Activated gamma-delta T cell (primary cell): ENCODE results near the gene RASL12.
"Not testable (repeated sequence)": the region's sequence is repeated elsewhere in the genome, so short reads cannot be mapped to it uniquely, and the experiment has no call there.

Experiments used
- DNase-seq: peaks from one replicate; lab custom pipeline; 2025; lab: John Stamatoyannopoulos, UW

Gene RASL12

DNA sequence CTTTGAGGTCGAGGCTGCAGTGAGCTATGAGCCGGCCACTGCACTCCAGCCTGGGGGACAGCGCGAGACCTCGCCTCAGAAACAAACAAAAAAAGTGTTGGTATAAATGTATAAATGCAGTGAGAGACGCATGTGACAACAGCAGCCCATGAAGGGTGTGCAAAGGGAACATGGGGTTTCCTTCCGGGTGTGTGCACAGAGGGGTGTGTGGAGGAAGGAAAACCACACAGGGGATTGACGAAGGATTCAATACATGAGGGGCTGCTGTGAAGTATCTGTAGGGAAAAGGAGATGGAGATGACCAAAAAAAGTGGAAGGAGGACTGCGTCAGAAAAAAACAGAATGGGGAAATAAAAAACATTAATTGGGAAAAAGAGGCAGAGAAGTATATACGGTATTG lies 39.5 kb downstream of the RASL12 start:
- no peak for DNase-seq

DNA sequence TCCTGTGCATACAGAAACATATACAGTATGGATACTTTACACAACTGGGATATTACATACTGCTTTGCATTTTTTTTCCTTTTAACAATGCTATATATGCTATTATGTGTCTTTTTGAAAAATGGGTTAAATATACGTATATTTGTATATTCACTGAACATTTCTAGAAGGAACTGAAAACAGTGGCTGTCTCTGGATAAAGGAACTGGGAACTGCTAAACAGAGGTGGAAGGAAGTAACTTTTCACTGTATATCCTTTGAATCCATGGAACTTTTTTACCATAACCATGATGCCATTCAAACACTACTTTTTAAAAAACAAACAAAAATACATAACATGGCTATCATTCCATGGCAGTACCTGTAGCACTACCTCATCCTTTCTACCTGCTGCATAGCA lies 40.2 kb downstream of the RASL12 start:
- no peak for DNase-seq

DNA sequence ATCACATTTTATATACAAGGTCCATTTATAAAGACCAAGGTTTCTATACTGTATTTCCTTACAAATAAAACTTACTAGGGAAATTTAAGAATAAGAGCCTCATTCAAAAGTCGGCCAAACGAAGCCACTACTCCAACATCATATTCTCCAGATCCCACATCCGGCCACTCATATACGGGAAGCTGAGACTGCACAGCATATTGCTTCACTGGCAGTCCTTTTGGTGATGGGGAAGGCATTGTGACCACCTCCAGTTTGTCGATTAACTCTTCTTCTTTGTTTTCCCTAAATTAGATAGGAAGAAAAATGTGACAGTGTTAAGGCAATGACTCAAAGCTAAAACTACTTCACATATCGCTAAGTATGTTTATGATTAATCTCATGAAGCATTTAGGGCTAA lies 41.0 kb downstream of the RASL12 start:
- no peak for DNase-seq

DNA sequence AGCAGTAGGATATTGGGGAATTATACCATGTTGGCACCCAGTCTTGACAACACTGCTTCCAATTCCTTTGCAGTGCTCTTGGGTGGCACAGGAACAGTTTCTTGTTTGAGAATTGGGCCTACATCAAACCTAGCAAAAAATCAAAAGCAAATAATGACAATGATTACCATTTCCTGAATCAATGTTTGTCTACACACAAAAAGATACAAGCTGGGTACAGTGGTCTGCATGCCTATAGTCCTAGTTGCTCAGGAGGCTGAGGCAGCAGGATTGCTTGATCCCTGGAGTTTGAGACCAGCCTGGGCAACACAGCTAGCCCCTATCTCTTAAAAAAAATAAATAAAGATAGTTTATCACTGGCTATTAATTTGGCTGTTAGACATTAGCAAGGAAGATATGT lies 46.3 kb downstream of the RASL12 start:
- DNase-seq: no peak

DNA sequence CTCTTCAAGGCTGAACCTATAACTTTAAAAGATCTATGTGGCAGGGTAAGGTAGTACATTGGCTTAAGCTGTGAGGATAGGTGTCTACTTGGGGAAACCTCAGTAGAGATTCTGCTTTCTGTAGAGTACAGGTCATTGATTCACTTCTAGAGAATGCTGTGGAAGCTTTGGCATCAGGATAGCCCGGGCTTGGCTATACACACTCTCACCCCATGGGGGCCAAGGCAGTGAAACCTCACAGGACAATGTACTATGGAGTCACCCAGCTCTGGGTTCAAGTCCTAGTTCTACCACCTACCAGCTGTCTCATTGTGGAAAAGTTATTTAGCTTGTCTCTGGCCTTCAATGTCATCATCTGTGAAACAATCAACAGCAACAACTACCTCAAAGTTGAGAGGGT lies 47.4 kb downstream of the RASL12 start:
- no peak for DNase-seq

DNA sequence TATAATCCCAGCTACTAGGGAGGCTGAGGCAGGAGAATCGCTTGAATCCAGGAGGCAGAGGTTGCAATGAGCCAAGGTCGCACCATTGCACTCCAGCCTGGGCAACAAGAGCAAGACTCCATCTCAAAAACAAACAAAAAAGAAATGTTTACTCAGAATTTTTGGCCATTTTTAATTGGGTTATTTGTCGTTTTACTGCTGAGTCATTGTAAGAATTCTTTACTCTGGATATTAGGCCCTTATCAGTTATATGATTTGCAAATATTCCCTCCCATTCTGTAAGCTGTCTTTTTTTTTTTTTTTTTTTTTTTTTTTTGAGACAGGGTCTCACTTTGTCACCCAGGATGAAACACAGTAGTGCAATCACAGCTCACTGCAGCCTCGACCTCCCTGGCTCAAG lies 56.6 kb downstream of the RASL12 start:
- DNase-seq: not testable (repeated sequence)

DNA sequence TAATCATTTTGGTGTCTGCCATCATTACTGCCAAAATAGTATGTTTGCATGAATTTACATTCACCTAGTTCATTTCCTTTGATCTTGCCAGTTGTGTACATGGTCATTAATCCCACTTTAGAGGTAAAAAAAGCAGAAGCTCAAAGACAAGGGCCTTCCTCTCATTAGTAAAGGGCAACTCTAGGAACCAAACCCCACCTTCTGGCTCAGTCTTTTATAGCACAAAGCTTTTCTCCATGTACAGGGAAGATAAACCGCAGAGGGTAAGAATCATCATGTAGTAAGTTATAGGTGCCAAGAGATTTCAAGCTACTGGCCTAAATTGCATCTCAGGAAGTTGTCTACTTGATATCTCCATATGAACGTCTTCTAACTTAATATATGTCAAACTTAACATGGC lies 58.8 kb downstream of the RASL12 start:
- no peak for DNase-seq

DNA sequence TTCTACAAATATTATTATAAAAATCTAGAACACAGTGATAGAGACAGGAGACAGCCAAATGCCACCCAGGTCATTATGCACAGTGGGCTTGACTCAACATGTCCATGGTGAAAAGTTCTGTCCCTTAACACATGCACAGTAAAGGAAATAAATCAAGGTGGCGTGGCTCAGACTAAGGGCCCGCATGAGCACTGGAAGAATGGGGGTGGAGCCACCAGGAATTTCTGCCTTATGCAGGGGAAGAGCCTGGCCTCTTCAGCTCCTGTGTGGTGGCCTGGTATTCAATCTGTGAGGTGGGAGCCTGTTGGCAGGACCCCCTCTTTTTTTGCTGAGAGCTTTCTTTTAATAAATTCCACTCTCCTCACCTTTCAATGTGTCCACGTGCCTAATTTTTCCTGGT lies 60.9 kb downstream of the RASL12 start:
- no peak for DNase-seq

DNA sequence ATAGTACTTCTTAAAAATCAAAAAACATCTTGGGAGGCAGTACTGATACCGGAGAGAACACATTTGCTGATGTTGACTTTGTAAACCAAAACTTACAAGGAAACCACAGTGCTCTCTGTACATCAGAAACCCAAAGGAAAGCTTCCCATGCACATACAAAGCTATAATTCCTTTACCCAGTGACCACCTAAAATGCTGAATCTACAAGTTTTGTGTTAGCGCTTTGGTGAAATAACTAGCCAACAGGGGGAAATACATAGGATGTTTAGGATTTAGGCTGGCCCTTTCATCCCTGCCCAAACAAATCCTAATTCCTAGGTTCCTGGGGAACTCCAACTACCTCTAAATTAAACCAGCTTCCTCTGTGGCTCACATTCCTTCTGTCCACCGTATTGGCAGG lies 62.8 kb downstream of the RASL12 start:
- DNase-seq: no peak
